ENCODE measurements around the gene VHLL.

VHLL gene

DNA sequence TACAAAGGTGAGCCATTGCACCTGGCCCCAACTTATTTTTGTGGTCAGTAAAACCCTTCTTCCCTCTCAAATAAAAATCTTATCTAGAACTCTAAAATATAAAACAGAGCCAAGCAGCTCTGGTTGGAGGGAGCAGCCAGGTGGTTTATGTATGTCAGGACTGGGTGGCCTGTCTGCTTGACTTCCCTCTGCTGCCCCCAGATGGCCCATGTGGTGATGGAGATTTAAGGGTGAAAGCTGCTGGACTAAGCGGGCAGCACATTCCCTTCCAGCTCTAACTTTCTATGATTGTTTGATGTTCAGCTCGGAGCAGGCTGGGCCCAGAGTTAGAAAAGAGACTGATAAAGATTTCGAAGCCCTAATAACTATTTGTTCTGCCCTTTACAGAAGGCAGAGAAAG lies 39.3 kb downstream of the VHLL start:
- Mint-ChIP-seq H3K36me3 (ENCODE audit: low read depth) (peaks cover 94% of the 10 kb centered on the region), H3K27ac (no peak overlapping the region), H3K27me3 (no peaks in the 10 kb centered on the region), H3K9me3 (no peaks in the 10 kb centered on the region), H3K4me1 (ENCODE audit: low read depth) (no peaks in the 10 kb centered on the region), H3K4me3 (no peak overlapping the region)
- intact Hi-C loops (cut with micrococcal nuclease), result no loop called here

DNA sequence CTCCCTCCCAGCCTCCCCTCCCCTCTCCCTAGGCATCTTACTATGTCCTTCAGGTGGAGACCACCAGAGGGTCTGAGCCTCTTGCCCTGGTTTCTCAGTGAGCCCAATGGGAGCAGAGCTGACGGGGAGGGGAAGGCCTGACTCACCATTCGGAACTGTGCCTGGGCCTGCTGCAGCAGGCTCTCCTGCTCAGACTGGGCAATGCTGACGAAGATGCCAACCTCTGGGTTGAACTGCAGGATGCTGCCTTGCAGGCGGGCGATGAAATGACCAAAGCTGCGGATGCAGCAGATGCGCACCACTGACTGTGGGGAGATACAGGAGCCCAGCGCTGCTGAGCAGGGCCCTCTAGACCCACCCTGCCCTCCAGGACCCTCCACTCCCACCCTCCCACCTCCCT lies 40.2 kb downstream of the VHLL start:
- Mint-ChIP-seq H3K36me3 (ENCODE audit: low read depth) (peaks cover 90% of the 10 kb centered on the region), H3K4me1 (ENCODE audit: low read depth) (no peaks in the 10 kb centered on the region), H3K27ac (no peak overlapping the region), H3K9me3 (no peaks in the 10 kb centered on the region), H3K4me3 (no peak overlapping the region), H3K27me3 (no peaks in the 10 kb centered on the region)
- intact Hi-C loops (cut with micrococcal nuclease), result no loop called here

DNA sequence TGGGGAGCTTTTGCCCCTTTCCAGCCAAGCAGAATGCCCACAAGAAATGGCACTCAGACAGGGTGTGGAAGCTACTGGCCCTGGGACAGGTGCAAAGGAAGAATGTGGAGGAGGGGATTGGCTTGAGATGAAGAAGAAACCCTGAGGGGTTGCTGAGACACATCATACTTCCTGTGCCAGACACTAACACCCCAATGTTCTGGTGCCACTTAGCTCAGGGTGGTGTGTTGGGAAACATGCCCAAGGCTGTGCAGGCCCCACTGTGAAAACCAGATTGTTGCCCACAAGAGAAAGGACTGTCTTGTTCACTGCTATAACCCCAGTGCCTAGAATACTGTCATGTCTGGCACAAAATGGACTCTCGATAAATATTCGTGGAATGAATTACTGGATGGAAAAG lies 41.4 kb downstream of the VHLL start:
- Mint-ChIP-seq H3K4me3 (no peak overlapping the region), H3K27me3 (no peaks in the 10 kb centered on the region), H3K27ac (no peak overlapping the region), H3K4me1 (ENCODE audit: low read depth) (no peaks in the 10 kb centered on the region), H3K9me3 (no peaks in the 10 kb centered on the region), H3K36me3 (ENCODE audit: low read depth) (peaks cover 90% of the 10 kb centered on the region)
- intact Hi-C loops (cut with micrococcal nuclease), result no loop called here

DNA sequence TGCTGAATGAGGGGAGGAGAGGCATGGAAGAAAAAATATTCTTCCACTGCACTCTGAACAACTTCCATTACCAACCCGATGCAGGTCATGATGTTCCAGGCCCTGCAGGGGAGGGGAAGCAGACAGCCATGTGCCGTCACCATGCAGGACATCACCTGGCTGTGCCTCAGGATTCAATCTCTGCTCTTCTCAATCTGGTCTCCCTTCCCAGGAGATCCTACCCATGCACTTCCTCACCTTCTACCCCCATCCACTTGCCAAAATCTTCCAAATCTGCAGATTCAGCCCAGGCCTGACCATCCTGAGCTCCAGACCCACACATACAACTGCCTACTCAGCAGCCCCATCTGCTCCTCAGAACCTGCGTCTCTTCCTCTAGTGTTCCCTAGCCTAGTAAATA lies 45.5 kb downstream of the VHLL start:
- no peaks in the 10 kb centered on the region for H3K9me3 Mint-ChIP-seq
- H3K27me3 Mint-ChIP-seq, result no peaks in the 10 kb centered on the region
- peaks cover 87% of the 10 kb centered on the region for H3K36me3 Mint-ChIP-seq (ENCODE audit: low read depth)
- H3K4me3 Mint-ChIP-seq, result no peak overlapping the region
- H3K27ac Mint-ChIP-seq, result no peak overlapping the region
- no peaks in the 10 kb centered on the region for H3K4me1 Mint-ChIP-seq (ENCODE audit: low read depth)
- intact Hi-C loops (cut with micrococcal nuclease), result no loop called here

DNA sequence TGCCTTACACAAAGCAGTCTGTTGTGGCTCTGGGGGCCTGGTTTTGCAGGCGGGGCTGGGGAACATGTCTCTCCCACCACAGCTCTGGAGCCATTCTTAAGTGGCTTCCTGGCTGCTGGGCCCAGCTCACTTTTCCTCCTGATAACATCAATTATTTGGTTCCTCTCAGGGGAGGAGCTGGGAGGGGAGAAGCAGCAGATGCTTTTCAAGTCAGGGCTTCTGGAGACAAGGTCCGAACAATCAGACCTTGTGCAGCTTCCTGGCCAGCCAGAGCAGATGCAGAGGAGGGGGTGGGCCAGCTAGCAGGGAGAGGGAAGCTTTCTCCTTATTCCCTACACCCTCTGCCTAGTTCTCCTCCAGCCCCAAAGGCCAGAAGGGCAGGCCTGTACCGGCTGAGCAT lies 47.6 kb downstream of the VHLL start:
- H3K9me3 Mint-ChIP-seq, result no peaks in the 10 kb centered on the region
- H3K27ac Mint-ChIP-seq, result no peak overlapping the region
- H3K27me3 Mint-ChIP-seq, result peaks cover 13% of the 10 kb centered on the region
- H3K36me3 Mint-ChIP-seq (ENCODE audit: low read depth), result peaks cover 71% of the 10 kb centered on the region
- H3K4me3 Mint-ChIP-seq, result no peak overlapping the region
- intact Hi-C loops (cut with micrococcal nuclease), result no loop called here
- no peaks in the 10 kb centered on the region for H3K4me1 Mint-ChIP-seq (ENCODE audit: low read depth)

DNA sequence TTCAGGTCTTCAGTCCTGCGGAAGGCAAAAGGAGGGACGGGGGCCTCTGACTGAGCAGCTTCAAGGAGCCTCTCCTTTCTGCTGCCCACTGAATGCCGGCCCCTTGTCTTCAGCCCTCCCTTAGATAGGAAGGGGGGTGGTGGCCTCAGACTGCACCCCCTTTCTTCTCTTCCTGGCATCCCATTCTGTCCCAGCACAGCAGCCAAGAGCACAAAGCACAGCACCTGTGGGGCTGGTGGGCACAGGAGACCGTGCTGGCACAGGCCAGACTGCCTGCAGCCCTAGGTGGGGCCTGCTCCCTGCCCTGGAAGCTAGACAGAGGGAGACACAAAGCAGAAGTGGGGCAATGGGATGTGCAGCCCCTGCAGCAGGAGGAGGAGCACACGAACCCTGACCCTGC lies 49.5 kb downstream of the VHLL start:
- Mint-ChIP-seq H3K27ac (no peak overlapping the region), H3K4me1 (ENCODE audit: low read depth) (peaks cover 13% of the 10 kb centered on the region), H3K27me3 (peaks cover 31% of the 10 kb centered on the region), H3K9me3 (no peaks in the 10 kb centered on the region), H3K36me3 (ENCODE audit: low read depth) (peaks cover 60% of the 10 kb centered on the region), H3K4me3 (no peak overlapping the region)
- intact Hi-C loops (cut with micrococcal nuclease), result no loop called here

Measured in dendritic cell treated with granulocyte-macrophage colony-stimulating factor and Interleukin-4, amounts not matched to agents 40 ng/mL and 50 ng/mL, for 4 days (primary cell).